ENCODE results near the gene GUSB. TPM values are rescaled to one million over a fixed set of nuclear protein-coding genes. Genes with fewer than 3 reads are reported as not detected.

GUSB gene
- total and polyA plus RNA-seq, 9 of the 15 experiments (the other 6 are each of a cell fraction or from before 2014, with no cell fraction given) = 22.7 to 102 (median 60.1) TPM

DNA sequence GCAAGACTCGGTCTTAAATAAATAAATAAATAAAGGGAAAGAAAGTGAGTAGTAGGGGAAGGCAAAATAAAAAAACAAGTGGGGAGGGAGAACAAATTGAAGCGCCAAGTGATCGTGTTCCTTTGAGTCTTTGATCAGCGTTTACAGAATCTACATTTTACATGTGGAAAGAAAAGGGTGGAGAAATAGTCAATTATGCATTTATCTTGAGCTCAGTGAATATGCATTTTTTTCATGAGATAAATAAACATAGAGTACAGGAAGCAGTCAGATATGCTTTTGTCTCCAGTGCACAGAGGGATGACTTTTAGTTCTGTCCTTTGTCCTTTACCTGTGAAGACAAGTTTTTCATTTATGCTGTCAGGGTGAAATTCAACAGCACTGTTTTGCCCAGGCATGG is 6.1 kb upstream of the GUSB start (continued):
- TF ChIP-seq, protein P1, sequence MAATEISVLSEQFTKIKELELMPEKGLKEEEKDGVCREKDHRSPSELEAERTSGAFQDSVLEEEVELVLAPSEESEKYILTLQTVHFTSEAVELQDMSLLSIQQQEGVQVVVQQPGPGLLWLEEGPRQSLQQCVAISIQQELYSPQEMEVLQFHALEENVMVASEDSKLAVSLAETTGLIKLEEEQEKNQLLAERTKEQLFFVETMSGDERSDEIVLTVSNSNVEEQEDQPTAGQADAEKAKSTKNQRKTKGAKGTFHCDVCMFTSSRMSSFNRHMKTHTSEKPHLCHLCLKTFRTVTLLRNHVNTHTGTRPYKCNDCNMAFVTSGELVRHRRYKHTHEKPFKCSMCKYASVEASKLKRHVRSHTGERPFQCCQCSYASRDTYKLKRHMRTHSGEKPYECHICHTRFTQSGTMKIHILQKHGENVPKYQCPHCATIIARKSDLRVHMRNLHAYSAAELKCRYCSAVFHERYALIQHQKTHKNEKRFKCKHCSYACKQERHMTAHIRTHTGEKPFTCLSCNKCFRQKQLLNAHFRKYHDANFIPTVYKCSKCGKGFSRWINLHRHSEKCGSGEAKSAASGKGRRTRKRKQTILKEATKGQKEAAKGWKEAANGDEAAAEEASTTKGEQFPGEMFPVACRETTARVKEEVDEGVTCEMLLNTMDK (IDR thresholded peaks at IDR 0.05; ENCODE audit: borderline replicate concordance, insufficient read depth, low read depth, low read length, poor library complexity, severe bottlenecking) = no peak
- TF ChIP-seq USF2 (CRISPR knock-in tag; IDR thresholded peaks at IDR 0.05) (no peak), MTF1 (CRISPR knock-in tag; IDR thresholded peaks at IDR 0.05; ENCODE audit: borderline replicate concordance) (no peak), SREBF2 (CRISPR knock-in tag; IDR thresholded peaks at IDR 0.05) (no peak), NCOA1 (IDR thresholded peaks at IDR 0.05; ENCODE audit: low read depth) (no peak), E2F1 (CRISPR knock-in tag; IDR thresholded peaks at IDR 0.05) (no peak), ZNF24 (IDR thresholded peaks at IDR 0.05) (no peak), ID3 (CRISPR knock-in tag; IDR thresholded peaks at IDR 0.05) (no peak), ID3 (tag; IDR thresholded peaks at IDR 0.05) (no peak), CHCHD3 (CRISPR knock-in tag; IDR thresholded peaks at IDR 0.05) (no peak), KAT2B (IDR thresholded peaks at IDR 0.05; ENCODE audit: low read depth, low read length) (no peak)
- TF ChIP-seq, protein P2, sequence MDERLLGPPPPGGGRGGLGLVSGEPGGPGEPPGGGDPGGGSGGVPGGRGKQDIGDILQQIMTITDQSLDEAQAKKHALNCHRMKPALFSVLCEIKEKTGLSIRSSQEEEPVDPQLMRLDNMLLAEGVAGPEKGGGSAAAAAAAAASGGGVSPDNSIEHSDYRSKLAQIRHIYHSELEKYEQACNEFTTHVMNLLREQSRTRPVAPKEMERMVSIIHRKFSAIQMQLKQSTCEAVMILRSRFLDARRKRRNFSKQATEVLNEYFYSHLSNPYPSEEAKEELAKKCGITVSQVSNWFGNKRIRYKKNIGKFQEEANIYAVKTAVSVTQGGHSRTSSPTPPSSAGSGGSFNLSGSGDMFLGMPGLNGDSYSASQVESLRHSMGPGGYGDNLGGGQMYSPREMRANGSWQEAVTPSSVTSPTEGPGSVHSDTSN (CRISPR knock-in tag; IDR thresholded peaks at IDR 0.05; ENCODE audit: low read depth) = no peak
- TF ChIP-seq, protein P2 (tag; conservative IDR thresholded peaks at IDR 0.05; ENCODE audit: low read depth) = no peak
- TF ChIP-seq, protein P3, sequence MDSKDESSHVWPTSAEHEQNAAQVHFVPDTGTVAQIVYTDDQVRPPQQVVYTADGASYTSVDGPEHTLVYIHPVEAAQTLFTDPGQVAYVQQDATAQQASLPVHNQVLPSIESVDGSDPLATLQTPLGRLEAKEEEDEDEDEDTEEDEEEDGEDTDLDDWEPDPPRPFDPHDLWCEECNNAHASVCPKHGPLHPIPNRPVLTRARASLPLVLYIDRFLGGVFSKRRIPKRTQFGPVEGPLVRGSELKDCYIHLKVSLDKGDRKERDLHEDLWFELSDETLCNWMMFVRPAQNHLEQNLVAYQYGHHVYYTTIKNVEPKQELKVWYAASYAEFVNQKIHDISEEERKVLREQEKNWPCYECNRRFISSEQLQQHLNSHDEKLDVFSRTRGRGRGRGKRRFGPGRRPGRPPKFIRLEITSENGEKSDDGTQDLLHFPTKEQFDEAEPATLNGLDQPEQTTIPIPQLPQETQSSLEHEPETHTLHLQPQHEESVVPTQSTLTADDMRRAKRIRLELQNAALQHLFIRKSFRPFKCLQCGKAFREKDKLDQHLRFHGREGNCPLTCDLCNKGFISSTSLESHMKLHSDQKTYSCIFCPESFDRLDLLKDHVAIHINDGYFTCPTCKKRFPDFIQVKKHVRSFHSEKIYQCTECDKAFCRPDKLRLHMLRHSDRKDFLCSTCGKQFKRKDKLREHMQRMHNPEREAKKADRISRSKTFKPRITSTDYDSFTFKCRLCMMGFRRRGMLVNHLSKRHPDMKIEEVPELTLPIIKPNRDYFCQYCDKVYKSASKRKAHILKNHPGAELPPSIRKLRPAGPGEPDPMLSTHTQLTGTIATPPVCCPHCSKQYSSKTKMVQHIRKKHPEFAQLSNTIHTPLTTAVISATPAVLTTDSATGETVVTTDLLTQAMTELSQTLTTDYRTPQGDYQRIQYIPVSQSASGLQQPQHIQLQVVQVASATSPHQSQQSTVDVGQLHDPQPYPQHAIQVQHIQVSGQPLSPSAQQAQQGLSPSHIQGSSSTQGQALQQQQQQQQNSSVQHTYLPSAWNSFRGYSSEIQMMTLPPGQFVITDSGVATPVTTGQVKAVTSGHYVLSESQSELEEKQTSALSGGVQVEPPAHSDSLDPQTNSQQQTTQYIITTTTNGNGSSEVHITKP (IDR thresholded peaks at IDR 0.05; ENCODE audit: partially characterized antibody) = no peak

Measured in K562 (cell line).